ENCODE data around the gene ARHGEF38. TPM values are rescaled to one million over a fixed set of nuclear protein-coding genes. Genes with fewer than 3 reads are reported as not detected.
A peak's percentile ranks its signal among the peaks of the same experiment; 100 is the strongest.

ARHGEF38 gene
- total RNA-seq, 1 donor from 2014 or later = not detected

GRCh38 chr4:105510245-105510644, 42.2 kb upstream of the ARHGEF38 start:
- Histone ChIP-seq H3K79me2 (ENCODE audit: insufficient read depth, low read length) (no peaks in the 10 kb centered on the region), H3K36me3 (ENCODE audit: insufficient read depth, low read length) (no peaks in the 10 kb centered on the region), H3K27ac (ENCODE audit: low read depth, low read length) (no peak overlapping the region), H3K9ac (ENCODE audit: low read length) (no peak overlapping the region), H3K9me3 (ENCODE audit: insufficient read depth, low read depth, low read length) (no peaks in the 10 kb centered on the region), H2AFZ (ENCODE audit: low read depth, low read length) (no peak overlapping the region), H4K20me1 (ENCODE audit: insufficient read depth, low read length) (no peaks in the 10 kb centered on the region), H3K4me1 (ENCODE audit: insufficient read depth, low read length) (no peaks in the 10 kb centered on the region), H3K27me3 (ENCODE audit: insufficient read depth, low read length) (no peaks in the 10 kb centered on the region), H3K4me2 (ENCODE audit: low read length) (no peak overlapping the region), H3K4me3 (ENCODE audit: insufficient read depth, low read depth, low read length) (no peak overlapping the region)
- H3K9me3 Mint-ChIP-seq (ENCODE audit: unreplicated experiment) = peaks cover 9% of the 10 kb centered on the region
- FAIRE-seq (no peak), DNase-seq (ENCODE audit: low read depth) (no peak)
- TF ChIP-seq EZH2 (IDR thresholded peaks at IDR 0.05; ENCODE audit: insufficient read depth, low read length) (no peak), CTCF (IDR thresholded peaks at IDR 0.05; ENCODE audit: insufficient read depth, low read depth, low read length) (no peak)
- H3K4me1 Mint-ChIP-seq (ENCODE audit: low read depth, unreplicated experiment) = no peaks in the 10 kb centered on the region
- no peaks in the 10 kb centered on the region for H3K36me3 Mint-ChIP-seq (ENCODE audit: low read depth, unreplicated experiment)
- no peaks in the 10 kb centered on the region for H3K27me3 Mint-ChIP-seq (ENCODE audit: low read depth, unreplicated experiment)
- no peak overlapping the region for H3K4me3 Mint-ChIP-seq (ENCODE audit: unreplicated experiment)
- H3K27ac Mint-ChIP-seq (ENCODE audit: unreplicated experiment) = no peak overlapping the region

GRCh38 chr4:105520819-105521790, 31.3 kb upstream of the ARHGEF38 start:
- Mint-ChIP-seq H3K27ac (ENCODE audit: unreplicated experiment) (no peak overlapping the region), H3K4me3 (ENCODE audit: unreplicated experiment) (no peak overlapping the region), H3K27me3 (ENCODE audit: low read depth, unreplicated experiment) (no peaks in the 10 kb centered on the region), H3K9me3 (ENCODE audit: unreplicated experiment) (no peaks in the 10 kb centered on the region), H3K36me3 (ENCODE audit: low read depth, unreplicated experiment) (no peaks in the 10 kb centered on the region), H3K4me1 (ENCODE audit: low read depth, unreplicated experiment) (no peaks in the 10 kb centered on the region)
- Histone ChIP-seq H3K4me3 (ENCODE audit: insufficient read depth, low read depth, low read length) (no peak overlapping the region), H4K20me1 (ENCODE audit: insufficient read depth, low read length) (no peaks in the 10 kb centered on the region), H3K9me3 (ENCODE audit: insufficient read depth, low read depth, low read length) (no peaks in the 10 kb centered on the region), H3K36me3 (ENCODE audit: insufficient read depth, low read length) (no peaks in the 10 kb centered on the region), H3K4me2 (ENCODE audit: low read length) (no peak overlapping the region), H3K27ac (ENCODE audit: low read depth, low read length) (no peak overlapping the region), H3K27me3 (ENCODE audit: insufficient read depth, low read length) (no peaks in the 10 kb centered on the region), H3K4me1 (ENCODE audit: insufficient read depth, low read length) (no peaks in the 10 kb centered on the region), H3K9ac (ENCODE audit: low read length) (no peak overlapping the region), H3K79me2 (ENCODE audit: insufficient read depth, low read length) (no peaks in the 10 kb centered on the region), H2AFZ (ENCODE audit: low read depth, low read length) (no peak overlapping the region)
- DNase-seq (ENCODE audit: low read depth) = peak; percentile 14
- TF ChIP-seq EZH2 (IDR thresholded peaks at IDR 0.05; ENCODE audit: insufficient read depth, low read length) (no peak), CTCF (IDR thresholded peaks at IDR 0.05; ENCODE audit: insufficient read depth, low read depth, low read length) (peak; percentile 67)
- no peak for FAIRE-seq

GRCh38 chr4:105526656-105527055, 25.8 kb upstream of the ARHGEF38 start:
- H3K79me2 ChIP-seq (ENCODE audit: insufficient read depth, low read length) = no peaks in the 10 kb centered on the region
- no peaks in the 10 kb centered on the region for H3K36me3 ChIP-seq (ENCODE audit: insufficient read depth, low read length)
- no peaks in the 10 kb centered on the region for H3K9me3 Mint-ChIP-seq (ENCODE audit: unreplicated experiment)
- no peak overlapping the region for H3K4me2 ChIP-seq (ENCODE audit: low read length)
- H3K27ac ChIP-seq (ENCODE audit: low read depth, low read length) = no peak overlapping the region
- no peaks in the 10 kb centered on the region for H3K4me1 Mint-ChIP-seq (ENCODE audit: low read depth, unreplicated experiment)
- H3K9me3 ChIP-seq (ENCODE audit: insufficient read depth, low read depth, low read length) = no peaks in the 10 kb centered on the region
- H3K27me3 ChIP-seq (ENCODE audit: insufficient read depth, low read length) = no peaks in the 10 kb centered on the region
- H3K27ac Mint-ChIP-seq (ENCODE audit: unreplicated experiment) = no peak overlapping the region
- DNase-seq (ENCODE audit: low read depth) = no peak
- TF ChIP-seq CTCF (IDR thresholded peaks at IDR 0.05; ENCODE audit: insufficient read depth, low read depth, low read length) = no peak
- TF ChIP-seq EZH2 (IDR thresholded peaks at IDR 0.05; ENCODE audit: insufficient read depth, low read length) = no peak
- no peaks in the 10 kb centered on the region for H4K20me1 ChIP-seq (ENCODE audit: insufficient read depth, low read length)
- no peak overlapping the region for H3K4me3 ChIP-seq (ENCODE audit: insufficient read depth, low read depth, low read length)
- H3K36me3 Mint-ChIP-seq (ENCODE audit: low read depth, unreplicated experiment) = no peaks in the 10 kb centered on the region
- H3K4me3 Mint-ChIP-seq (ENCODE audit: unreplicated experiment) = no peak overlapping the region
- no peak for FAIRE-seq
- H3K4me1 ChIP-seq (ENCODE audit: insufficient read depth, low read length) = no peaks in the 10 kb centered on the region
- H3K27me3 Mint-ChIP-seq (ENCODE audit: low read depth, unreplicated experiment) = no peaks in the 10 kb centered on the region
- H2AFZ ChIP-seq (ENCODE audit: low read depth, low read length) = no peak overlapping the region
- H3K9ac ChIP-seq (ENCODE audit: low read length) = no peak overlapping the region

Measured in astrocyte (in vitro differentiated cells and primary cell).